ENCODE data around the gene RNF135.

DNA sequence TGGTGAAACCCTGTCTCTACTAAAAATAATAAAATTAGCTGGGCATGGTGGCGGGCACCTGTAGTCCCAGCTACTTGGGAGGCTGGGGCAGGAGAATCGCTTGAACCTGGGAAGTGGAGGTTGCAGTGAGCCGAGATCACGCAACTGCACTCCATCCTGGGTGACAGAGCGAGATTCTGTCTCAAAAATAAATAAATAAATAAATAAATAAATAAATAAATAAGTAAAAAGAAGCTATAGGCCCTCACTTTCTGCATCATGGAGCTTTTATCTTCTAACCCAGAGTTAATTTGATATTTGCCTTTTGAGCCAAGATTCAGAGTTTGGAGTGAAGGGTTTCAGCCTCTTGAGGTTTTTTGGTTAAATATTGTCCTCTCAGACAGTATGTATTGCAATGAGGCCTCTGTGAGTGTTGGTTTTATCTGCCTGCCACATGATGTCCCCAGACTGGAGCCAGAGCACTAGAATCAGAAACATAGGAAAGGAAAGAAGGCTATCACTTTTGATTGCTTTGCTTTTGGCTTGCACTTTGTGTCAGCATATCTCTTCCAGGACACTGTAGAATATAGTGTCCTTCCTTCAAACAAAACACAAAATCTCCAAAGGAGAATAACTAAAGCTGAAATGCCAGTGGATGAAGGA, 32.5 kb downstream of the RNF135 start:
- no peak for TF ChIP-seq EZH2 (IDR thresholded peaks at IDR 0.05; ENCODE audit: low read length, missing control alignments)
- TF ChIP-seq CTCF (conservative IDR thresholded peaks at IDR 0.05 in 1 of 2, IDR thresholded peaks at IDR 0.05 in 1 of 2; ENCODE audit: low read depth in 1 of 2, low read length in 2 of 2) = no peak
